Esophagus squamous epithelium (tissue), 5 donors: ENCODE measurements around the gene PRKCI. TPM values are rescaled to one million over a fixed set of nuclear protein-coding genes. Genes with fewer than 3 reads are reported as not detected.

ENCODE experiments used
- DNase-seq: peaks from one replicate; lab custom pipeline; 2025; lab: John Stamatoyannopoulos, UW
- H3K27ac ChIP-seq, 4 donors: fragments of 200-600 bp; sonication (generic); one replicate each; pipeline ENCODE4 v1.5.1; 2016 to 2019; ENCODE audit warnings: mild to moderate bottlenecking in 1 of 4
- H3K27me3 ChIP-seq, 4 donors: fragments of 200-600 bp; sonication (generic); 1 replicate in 3 of 4; 2 replicates in 1 of 4; pipeline versions ENCODE4 v1.5.1 to v1.6.0; 2017 to 2021; ENCODE audit warnings: antibody characterized with exemption in 1 of 4
- H3K36me3 ChIP-seq, 3 donors: fragments of 200-600 bp; sonication (generic); one replicate each; pipeline ENCODE4 v1.5.1; 2016 to 2019
- H3K4me1 ChIP-seq, 3 donors: fragments of 200-600 bp; sonication (generic); one replicate each; pipeline ENCODE4 v1.5.1; 2017 to 2019
- H3K4me3 ChIP-seq, 4 donors: fragments of 200-600 bp; sonication (generic); 1 replicate in 3 of 4; 2 replicates in 1 of 4; pipeline ENCODE4 v1.5.1; 2016 to 2019; ENCODE audit warnings: mild to moderate bottlenecking in 2 of 4, moderate library complexity in 1 of 4
- H3K9me3 ChIP-seq, 3 donors: fragments of 200-600 bp; sonication (generic); one replicate each; pipeline ENCODE4 v1.5.1; 2016 to 2019
- POLR2A ChIP-seq, 4 donors: fragments of 450-650 bp; IDR thresholded peaks; one replicate each; pipeline ENCODE4 v1.6.1; 2017; ENCODE audit warnings: antibody characterized with exemption in 4 of 4, mild to moderate bottlenecking in 4 of 4, moderate library complexity in 3 of 4
- WGBS, 2 donors: methylation state at CpG; one replicate each; pipeline ENCODE4 v1.1.5; 2018; 5-methylcytosine and 5-hydroxymethylcytosine counted together
- intact Hi-C: fragments of 100-400 bp; cut with DNase I; formaldehyde crosslinking; loops from one replicate; pipeline ENCODE4 v1.15.0; 2022
- total RNA-seq, 4 donors: library from RNA; depleted of rRNA; stranded (reverse); fragments of >200 nt; gene quantifications; one replicate each; pipeline ENCODE4 v1.1.0, GENCODE V29; 2016
- TF ChIP-seq, protein P1 (sequence below), 6 experiments: fragments of 450-650 bp in 4 of 6; fragments of 200-600 bp in 2 of 6; sonication (generic) in 2 of 6; IDR thresholded peaks; one replicate each; pipeline ENCODE4 v1.5.1; 2016 to 2019; ENCODE audit warnings: antibody characterized with exemption in 6 of 6, mild to moderate bottlenecking in 4 of 6, moderate library complexity in 4 of 6
- donor health status: DM: yes; HTN: yes; CAD: no.

Gene PRKCI
- total RNA-seq, 4 donors from 2014 or later, result 27.7 to 41.1 (median 35.3) TPM

DNA sequence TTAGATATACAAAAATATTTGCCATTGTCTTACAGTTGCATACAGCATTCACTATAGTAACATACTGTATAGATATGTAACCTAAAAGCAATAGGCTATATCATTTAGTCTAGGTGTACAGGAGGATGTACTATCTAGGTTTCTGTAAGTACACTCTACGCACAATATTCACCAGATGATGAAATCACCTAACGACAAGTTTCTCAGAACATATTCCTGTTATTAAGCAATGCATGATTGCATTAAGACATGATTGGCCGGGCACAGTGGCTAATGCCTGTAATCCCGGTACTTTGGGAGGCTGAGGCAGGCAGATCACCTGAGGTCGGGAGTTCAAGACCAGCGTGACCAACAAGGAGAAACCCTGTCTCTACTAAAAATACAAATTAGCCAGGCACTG, 14.5 kb upstream of the PRKCI start:
- DNase-seq, result no peak
- Histone ChIP-seq H3K9me3 (no peaks in the 10 kb centered on the region), H3K36me3 (no peaks in the 10 kb centered on the region), H3K27ac (no peak overlapping the region), H3K4me3 (no peak overlapping the region), H3K27me3 (no peaks in the 10 kb centered on the region), H3K4me1 (no peaks in the 10 kb centered on the region)
- WGBS, 2 donors, result 61 to 63% methylated on average over 6 of the region's 6 CpGs
- TF ChIP-seq POLR2A (IDR thresholded peaks at IDR 0.05), result no peak
- TF ChIP-seq, protein P1, sequence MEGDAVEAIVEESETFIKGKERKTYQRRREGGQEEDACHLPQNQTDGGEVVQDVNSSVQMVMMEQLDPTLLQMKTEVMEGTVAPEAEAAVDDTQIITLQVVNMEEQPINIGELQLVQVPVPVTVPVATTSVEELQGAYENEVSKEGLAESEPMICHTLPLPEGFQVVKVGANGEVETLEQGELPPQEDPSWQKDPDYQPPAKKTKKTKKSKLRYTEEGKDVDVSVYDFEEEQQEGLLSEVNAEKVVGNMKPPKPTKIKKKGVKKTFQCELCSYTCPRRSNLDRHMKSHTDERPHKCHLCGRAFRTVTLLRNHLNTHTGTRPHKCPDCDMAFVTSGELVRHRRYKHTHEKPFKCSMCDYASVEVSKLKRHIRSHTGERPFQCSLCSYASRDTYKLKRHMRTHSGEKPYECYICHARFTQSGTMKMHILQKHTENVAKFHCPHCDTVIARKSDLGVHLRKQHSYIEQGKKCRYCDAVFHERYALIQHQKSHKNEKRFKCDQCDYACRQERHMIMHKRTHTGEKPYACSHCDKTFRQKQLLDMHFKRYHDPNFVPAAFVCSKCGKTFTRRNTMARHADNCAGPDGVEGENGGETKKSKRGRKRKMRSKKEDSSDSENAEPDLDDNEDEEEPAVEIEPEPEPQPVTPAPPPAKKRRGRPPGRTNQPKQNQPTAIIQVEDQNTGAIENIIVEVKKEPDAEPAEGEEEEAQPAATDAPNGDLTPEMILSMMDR (IDR thresholded peaks at IDR 0.05), result no peak
- intact Hi-C loops, result no loop called here

DNA sequence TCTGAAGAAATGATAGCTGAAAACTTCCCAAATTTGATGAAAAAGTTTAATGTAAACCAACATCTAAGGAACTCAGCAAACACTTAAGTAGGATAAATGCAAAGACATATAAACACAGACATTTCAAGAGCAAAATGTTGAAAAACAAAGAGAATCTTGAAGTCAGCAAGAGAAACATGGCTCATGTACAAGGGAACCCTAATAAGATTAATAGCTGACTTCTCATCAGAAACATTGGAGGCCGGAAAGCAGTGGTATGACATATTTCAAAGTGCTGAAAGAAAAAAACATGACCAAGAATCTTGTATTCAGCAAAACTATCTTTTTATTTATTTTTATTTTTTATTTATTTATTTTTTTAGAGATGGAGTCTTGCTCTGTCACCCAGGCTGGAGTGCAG, 10.6 kb upstream of the PRKCI start:
- no peak for TF ChIP-seq POLR2A (IDR thresholded peaks at IDR 0.05)
- TF ChIP-seq, protein P1 (IDR thresholded peaks at IDR 0.05), result no peak
- Histone ChIP-seq H3K4me3 (no peak overlapping the region), H3K4me1 (no peaks in the 10 kb centered on the region), H3K9me3 (no peaks in the 10 kb centered on the region), H3K27ac (no peak overlapping the region), H3K36me3 (no peaks in the 10 kb centered on the region), H3K27me3 (no peaks in the 10 kb centered on the region)
- intact Hi-C loops, result no loop called here
- no peak for DNase-seq
- 94 to 96% methylated on average over 1 of the region's 1 CpG for WGBS, 2 donors

DNA sequence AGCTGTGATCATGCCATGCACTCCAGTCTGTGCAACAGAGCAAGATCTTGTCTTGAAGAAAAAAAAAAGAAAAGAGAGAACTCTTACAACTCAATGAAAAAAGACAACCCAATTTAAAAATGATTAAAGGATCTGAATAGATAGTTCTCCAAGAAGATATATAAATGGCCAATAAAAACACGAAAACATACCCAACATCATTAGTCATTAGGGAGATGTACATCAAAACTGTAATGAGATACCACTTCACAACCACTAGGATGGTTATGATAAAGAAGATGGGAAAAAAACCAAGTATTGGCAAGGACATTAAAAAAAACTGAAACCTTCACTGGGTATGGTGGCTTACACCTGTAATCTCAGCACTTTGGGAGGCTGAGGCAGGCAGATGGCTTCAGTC, 2.4 kb upstream of the PRKCI start:
- no peak for DNase-seq
- WGBS, 2 donors, result 88 to 100% methylated on average over 1 of the region's 1 CpG
- Histone ChIP-seq H3K4me1 (peaks cover 5 to 25% (median 16%) of the 10 kb centered on the region in 3 donors), H3K4me3 (no peak overlapping the region), H3K9me3 (no peaks in the 10 kb centered on the region), H3K36me3 (no peaks in the 10 kb centered on the region), H3K27me3 (no peaks in the 10 kb centered on the region), H3K27ac (no peak overlapping the region)
- intact Hi-C loops, result no loop called here
- no peak for TF ChIP-seq POLR2A (IDR thresholded peaks at IDR 0.05)
- TF ChIP-seq, protein P1 (IDR thresholded peaks at IDR 0.05), result no peak

DNA sequence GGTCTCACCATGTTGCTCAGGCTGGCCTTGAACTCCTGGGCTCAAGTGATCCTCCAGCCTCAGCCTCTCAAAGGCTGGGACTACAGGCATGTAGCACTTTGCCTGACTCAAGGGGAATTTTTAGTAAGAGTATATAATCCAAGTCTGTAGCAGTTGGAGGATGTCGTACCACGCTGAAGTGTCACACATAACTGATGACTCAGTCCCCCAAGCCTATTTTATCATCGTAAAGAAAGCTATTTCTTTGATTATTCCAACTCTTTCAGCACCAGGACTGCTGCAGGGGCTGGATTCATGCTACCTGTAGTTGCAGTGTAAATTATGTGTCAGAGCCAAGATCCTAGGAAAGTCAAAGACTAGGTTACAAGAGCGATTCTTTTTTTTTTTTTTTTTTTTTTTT, 1.4 kb upstream of the PRKCI start:
- intact Hi-C loops, result no loop called here
- Histone ChIP-seq H3K36me3 (no peaks in the 10 kb centered on the region), H3K27me3 (no peaks in the 10 kb centered on the region), H3K9me3 (no peaks in the 10 kb centered on the region), H3K27ac (no peak overlapping the region), H3K4me1 (peaks cover 5 to 35% (median 17%) of the 10 kb centered on the region in 3 donors), H3K4me3 (no peak overlapping the region)
- TF ChIP-seq POLR2A (IDR thresholded peaks at IDR 0.05), result no peak
- TF ChIP-seq, protein P1 (IDR thresholded peaks at IDR 0.05), result no peak
- WGBS, 2 donors, result 75 to 81% methylated on average over 4 of the region's 4 CpGs
- DNase-seq, result no peak

DNA sequence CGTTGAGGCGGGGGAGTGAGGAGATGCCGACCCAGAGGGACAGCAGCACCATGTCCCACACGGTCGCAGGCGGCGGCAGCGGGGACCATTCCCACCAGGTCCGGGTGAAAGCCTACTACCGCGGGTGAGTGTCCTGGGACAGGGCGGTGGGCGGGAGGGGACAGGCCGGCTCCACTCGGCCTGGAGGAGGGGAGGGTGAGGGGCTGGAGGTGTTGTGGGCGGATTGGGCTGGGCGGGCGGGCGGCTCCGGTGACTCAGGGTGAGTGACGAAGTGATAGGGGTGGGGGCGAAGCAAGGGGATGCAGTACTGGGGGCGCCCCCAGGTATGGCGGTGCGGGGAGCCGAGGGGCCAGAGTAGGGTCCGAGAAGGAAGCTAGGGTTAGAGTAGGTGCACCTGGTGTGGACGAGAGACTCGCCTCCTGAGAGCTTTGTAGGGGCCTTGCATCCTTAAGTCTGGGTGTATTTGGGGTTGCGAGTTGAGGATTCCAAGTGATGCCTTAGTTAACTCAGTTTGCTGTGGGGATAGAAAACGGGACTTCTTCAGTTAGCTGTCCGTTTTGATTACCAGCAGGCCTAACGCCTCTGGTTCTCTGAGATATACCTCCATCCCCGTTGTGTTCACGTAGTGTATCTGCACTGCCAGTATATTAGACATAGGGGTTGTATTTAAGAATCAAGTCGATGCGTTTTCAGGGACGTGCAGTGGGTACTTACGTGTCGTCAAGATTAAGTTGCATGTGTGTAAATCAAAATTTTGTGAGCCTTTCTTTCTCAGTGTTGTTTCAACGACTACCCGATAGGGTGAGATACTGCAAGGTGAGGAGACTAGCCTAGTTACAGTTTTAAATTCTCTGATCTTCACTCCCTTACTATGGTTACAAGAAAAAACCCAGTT, 670 bp downstream of the PRKCI start:
- intact Hi-C loops, result no loop called here
- DNase-seq, result peak; percentile 3
- H3K4me1 ChIP-seq, result peaks cover 9 to 55% (median 36%) of the 10 kb centered on the region in 3 donors
- peak overlapping the region; percentile 76 to 100 (median 89) for H3K4me3 ChIP-seq
- WGBS, 2 donors, result 2 to 3% methylated on average over 20 to 26 of the region's 42 CpGs
- H3K27ac ChIP-seq, result peak overlapping the region; percentile 91 to 97 (median 96)
- no peaks in the 10 kb centered on the region for H3K9me3 ChIP-seq
- H3K36me3 ChIP-seq, result no peaks in the 10 kb centered on the region
- TF ChIP-seq, protein P1 (IDR thresholded peaks at IDR 0.05), result peak in 3 of 6 experiments; percentile 21 to 42 (median 22)
- TF ChIP-seq POLR2A (IDR thresholded peaks at IDR 0.05), result no peak
- no peaks in the 10 kb centered on the region for H3K27me3 ChIP-seq
